ENCODE measurements around the gene SLC7A7.
A peak's percentile ranks its signal among the peaks of the same experiment; 100 is the strongest.
"Not testable (repeated sequence)": the region's sequence is repeated elsewhere in the genome, so short reads cannot be mapped to it uniquely, and the experiment has no call there.

Gene SLC7A7

GRCh38 chr14:22812744-22813143 is 2.5 kb downstream of the SLC7A7 start:
- Mint-ChIP-seq H3K9me3 (no peaks in the 10 kb centered on the region), H3K4me3 (no peak overlapping the region), H3K4me1 (no peaks in the 10 kb centered on the region), H3K36me3 (no peaks in the 10 kb centered on the region), H3K27ac (no peak overlapping the region)
- ATAC-seq: peak; percentile 11
- no peak for DNase-seq (ENCODE audit: low spot score in 2 of 2)

- no peaks in the 10 kb centered on the region for H3K4me1 Mint-ChIP-seq
- H3K36me3 Mint-ChIP-seq: no peaks in the 10 kb centered on the region
- DNase-seq (ENCODE audit: low spot score in 2 of 2) (no peak), ATAC-seq (no peak)
- H3K9me3 Mint-ChIP-seq: no peaks in the 10 kb centered on the region
- no peak overlapping the region for H3K27ac Mint-ChIP-seq
- H3K4me3 Mint-ChIP-seq: no peak overlapping the region
Observed at GRCh38 chr14:22811722-22812121, 3.5 kb downstream of the SLC7A7 start.

GRCh38 chr14:22808388-22809209 is 6.6 kb downstream of the SLC7A7 start:
- no peaks in the 10 kb centered on the region for H3K36me3 Mint-ChIP-seq
- no peak for DNase-seq (ENCODE audit: low spot score in 2 of 2)
- no peaks in the 10 kb centered on the region for H3K9me3 Mint-ChIP-seq
- H3K4me1 Mint-ChIP-seq: no peaks in the 10 kb centered on the region
- no peak overlapping the region for H3K4me3 Mint-ChIP-seq
- H3K27ac Mint-ChIP-seq: no peak overlapping the region
- no peak for ATAC-seq

- Mint-ChIP-seq H3K36me3 (no peaks in the 10 kb centered on the region), H3K27ac (no peak overlapping the region), H3K4me3 (no peak overlapping the region), H3K9me3 (no peaks in the 10 kb centered on the region), H3K4me1 (no peaks in the 10 kb centered on the region)
- no peak for DNase-seq (ENCODE audit: low spot score in 2 of 2)
- ATAC-seq: no peak
Observed at GRCh38 chr14:22807432-22808087, 7.7 kb downstream of the SLC7A7 start.

GRCh38 chr14:22805235-22805634 is 10.0 kb downstream of the SLC7A7 start:
- H3K4me1 Mint-ChIP-seq; H3K36me3 Mint-ChIP-seq; H3K9me3 Mint-ChIP-seq; H3K4me3 Mint-ChIP-seq; ATAC-seq; H3K27ac Mint-ChIP-seq; DNase-seq (ENCODE audit: low spot score in 2 of 2): not testable (repeated sequence)

- H3K36me3 Mint-ChIP-seq: no peaks in the 10 kb centered on the region
- no peak overlapping the region for H3K27ac Mint-ChIP-seq
- no peaks in the 10 kb centered on the region for H3K4me1 Mint-ChIP-seq
- H3K9me3 Mint-ChIP-seq: no peaks in the 10 kb centered on the region
- DNase-seq (ENCODE audit: low spot score in 2 of 2): no peak
- no peak overlapping the region for H3K4me3 Mint-ChIP-seq
- ATAC-seq: no peak
Observed at GRCh38 chr14:22803687-22803974, 11.6 kb downstream of the SLC7A7 start.

GRCh38 chr14:22802860-22803686 is 12.2 kb downstream of the SLC7A7 start:
- H3K36me3 Mint-ChIP-seq: no peaks in the 10 kb centered on the region
- H3K4me3 Mint-ChIP-seq: no peak overlapping the region
- no peak overlapping the region for H3K27ac Mint-ChIP-seq
- H3K4me1 Mint-ChIP-seq: no peaks in the 10 kb centered on the region
- DNase-seq (ENCODE audit: low spot score in 2 of 2): no peak
- no peak for ATAC-seq
- H3K9me3 Mint-ChIP-seq: no peaks in the 10 kb centered on the region

- no peaks in the 10 kb centered on the region for H3K36me3 Mint-ChIP-seq
Observed at GRCh38 chr14:22801716-22802115, 13.5 kb downstream of the SLC7A7 start.

GRCh38 chr14:22800346-22800745 is 14.9 kb downstream of the SLC7A7 start:
- DNase-seq (ENCODE audit: low spot score in 2 of 2) (no peak), ATAC-seq (no peak)
- H3K27ac Mint-ChIP-seq: no peak overlapping the region
- H3K4me3 Mint-ChIP-seq: no peak overlapping the region
- no peaks in the 10 kb centered on the region for H3K36me3 Mint-ChIP-seq
- H3K4me1 Mint-ChIP-seq: no peaks in the 10 kb centered on the region
- H3K9me3 Mint-ChIP-seq: no peaks in the 10 kb centered on the region

More at GRCh38 chr14:22801716-22802115, 13.5 kb downstream of the SLC7A7 start:
- H3K4me3 Mint-ChIP-seq: no peak overlapping the region
- H3K9me3 Mint-ChIP-seq: no peaks in the 10 kb centered on the region
- ATAC-seq (no peak), DNase-seq (ENCODE audit: low spot score in 2 of 2) (no peak)
- no peaks in the 10 kb centered on the region for H3K4me1 Mint-ChIP-seq
- H3K27ac Mint-ChIP-seq: no peak overlapping the region

- DNase-seq (ENCODE audit: low spot score in 2 of 2) (no peak), ATAC-seq (no peak)
- H3K9me3 Mint-ChIP-seq: no peaks in the 10 kb centered on the region
- no peak overlapping the region for H3K27ac Mint-ChIP-seq
- H3K4me1 Mint-ChIP-seq: no peaks in the 10 kb centered on the region
- no peak overlapping the region for H3K4me3 Mint-ChIP-seq
- no peaks in the 10 kb centered on the region for H3K36me3 Mint-ChIP-seq
Observed at GRCh38 chr14:22798528-22798927, 16.7 kb downstream of the SLC7A7 start.

- H3K9me3 Mint-ChIP-seq: no peaks in the 10 kb centered on the region
- no peaks in the 10 kb centered on the region for H3K4me1 Mint-ChIP-seq
- DNase-seq (ENCODE audit: low spot score in 2 of 2): no peak
- no peak for ATAC-seq
- H3K36me3 Mint-ChIP-seq: no peaks in the 10 kb centered on the region
- H3K27ac Mint-ChIP-seq: no peak overlapping the region
- H3K4me3 Mint-ChIP-seq: no peak overlapping the region
Observed at GRCh38 chr14:22797017-22797917, 18.0 kb downstream of the SLC7A7 start.

GRCh38 chr14:22796087-22796707 is 19.0 kb downstream of the SLC7A7 start:
- ATAC-seq (no peak), DNase-seq (ENCODE audit: low spot score in 2 of 2) (no peak)
- Mint-ChIP-seq H3K36me3 (no peaks in the 10 kb centered on the region), H3K9me3 (no peaks in the 10 kb centered on the region), H3K27ac (no peak overlapping the region), H3K4me1 (no peaks in the 10 kb centered on the region), H3K4me3 (no peak overlapping the region)

- H3K4me3 Mint-ChIP-seq: no peak overlapping the region
- no peak for DNase-seq (ENCODE audit: low spot score in 2 of 2)
- H3K36me3 Mint-ChIP-seq: no peaks in the 10 kb centered on the region
- ATAC-seq: no peak
- H3K9me3 Mint-ChIP-seq: no peaks in the 10 kb centered on the region
- no peak overlapping the region for H3K27ac Mint-ChIP-seq
- no peaks in the 10 kb centered on the region for H3K4me1 Mint-ChIP-seq
Observed at GRCh38 chr14:22794551-22794951, 20.7 kb downstream of the SLC7A7 start.

GRCh38 chr14:22793976-22794375 is 21.3 kb downstream of the SLC7A7 start:
- H3K36me3 Mint-ChIP-seq: no peaks in the 10 kb centered on the region
- DNase-seq (ENCODE audit: low spot score in 2 of 2): no peak
- H3K4me1 Mint-ChIP-seq: no peaks in the 10 kb centered on the region
- no peaks in the 10 kb centered on the region for H3K9me3 Mint-ChIP-seq
- ATAC-seq: no peak
- H3K4me3 Mint-ChIP-seq: no peak overlapping the region
- H3K27ac Mint-ChIP-seq: no peak overlapping the region

Measured in stimulated activated effector memory CD8-positive, alpha-beta T cell treated with anti-CD3 and anti-CD28 coated beads, Interleukin-12 subunit alpha, Interleukin-12 subunit beta, amount 100 ng/mL, for 72 hours (primary cell).